GM21786 (cell line): ENCODE results near the gene SMPD4.
"Not testable (repeated sequence)": the region's sequence is repeated elsewhere in the genome, so short reads cannot be mapped to it uniquely, and the experiment has no call there.

ENCODE experiments used
- ATAC-seq: cut with Tn5 transposase; IDR thresholded peaks from one replicate; pipeline ENCODE4 v1.9.1; 2021; ENCODE audit not compliant: unreplicated experiment

SMPD4 gene, protein sequence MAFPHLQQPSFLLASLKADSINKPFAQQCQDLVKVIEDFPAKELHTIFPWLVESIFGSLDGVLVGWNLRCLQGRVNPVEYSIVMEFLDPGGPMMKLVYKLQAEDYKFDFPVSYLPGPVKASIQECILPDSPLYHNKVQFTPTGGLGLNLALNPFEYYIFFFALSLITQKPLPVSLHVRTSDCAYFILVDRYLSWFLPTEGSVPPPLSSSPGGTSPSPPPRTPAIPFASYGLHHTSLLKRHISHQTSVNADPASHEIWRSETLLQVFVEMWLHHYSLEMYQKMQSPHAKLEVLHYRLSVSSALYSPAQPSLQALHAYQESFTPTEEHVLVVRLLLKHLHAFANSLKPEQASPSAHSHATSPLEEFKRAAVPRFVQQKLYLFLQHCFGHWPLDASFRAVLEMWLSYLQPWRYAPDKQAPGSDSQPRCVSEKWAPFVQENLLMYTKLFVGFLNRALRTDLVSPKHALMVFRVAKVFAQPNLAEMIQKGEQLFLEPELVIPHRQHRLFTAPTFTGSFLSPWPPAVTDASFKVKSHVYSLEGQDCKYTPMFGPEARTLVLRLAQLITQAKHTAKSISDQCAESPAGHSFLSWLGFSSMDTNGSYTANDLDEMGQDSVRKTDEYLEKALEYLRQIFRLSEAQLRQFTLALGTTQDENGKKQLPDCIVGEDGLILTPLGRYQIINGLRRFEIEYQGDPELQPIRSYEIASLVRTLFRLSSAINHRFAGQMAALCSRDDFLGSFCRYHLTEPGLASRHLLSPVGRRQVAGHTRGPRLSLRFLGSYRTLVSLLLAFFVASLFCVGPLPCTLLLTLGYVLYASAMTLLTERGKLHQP

DNA sequence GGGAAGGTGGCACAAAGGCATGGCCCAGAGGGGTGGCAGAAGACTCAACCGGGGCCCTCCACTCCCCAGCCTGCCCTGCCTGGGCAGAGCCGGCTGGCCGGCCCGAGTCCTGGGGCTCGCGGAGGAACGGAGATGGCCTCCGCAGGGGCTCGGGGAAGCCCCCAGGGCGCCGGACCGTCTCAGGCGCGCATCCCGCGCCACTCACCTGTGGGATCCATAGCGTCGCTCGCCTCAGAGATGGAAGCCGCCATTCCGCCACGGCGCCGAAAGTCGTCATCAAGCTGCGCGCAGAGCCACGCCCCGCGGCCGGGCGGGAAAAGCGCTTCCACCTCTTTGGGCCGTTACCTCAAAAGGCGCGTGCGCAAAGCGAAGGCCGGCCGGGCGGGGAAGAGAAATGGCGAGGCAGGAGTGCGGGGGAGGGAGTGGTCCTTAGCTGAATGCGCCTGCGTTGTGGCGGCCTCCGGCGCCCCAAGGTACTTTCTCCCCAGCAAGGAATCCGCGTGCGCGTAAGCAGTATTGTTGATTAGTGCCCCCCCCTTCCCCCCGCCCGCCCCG is at the start of gene SMPD4:
SMPD4 (minus strand) TSS at position 278 of the 555 bp plus-strand sequence. CDS start 5,010 bp downstream, outside the sequence.
- peak; percentile 56 for ATAC-seq

DNA sequence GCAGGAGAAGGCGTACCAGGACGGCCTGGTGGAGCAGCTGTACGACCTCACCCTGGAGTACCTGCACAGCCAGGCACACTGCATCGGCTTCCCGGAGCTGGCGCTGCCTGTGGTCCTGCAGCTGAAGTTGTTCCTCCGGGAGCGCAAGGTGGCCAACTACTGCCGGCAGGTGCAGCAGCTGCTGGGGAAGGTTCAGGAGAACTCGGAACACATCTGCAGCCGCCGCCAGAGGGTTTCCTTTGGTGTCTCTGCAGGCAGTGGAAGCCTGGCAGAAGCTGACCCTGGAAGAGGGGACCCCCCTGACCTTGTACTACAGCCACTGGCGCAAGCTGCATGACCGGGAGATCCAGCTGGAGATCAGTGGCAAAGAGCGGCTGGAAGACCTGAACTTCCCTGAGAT is 49.5 kb upstream of the SMPD4 start:
- ATAC-seq, result not testable (repeated sequence)

DNA sequence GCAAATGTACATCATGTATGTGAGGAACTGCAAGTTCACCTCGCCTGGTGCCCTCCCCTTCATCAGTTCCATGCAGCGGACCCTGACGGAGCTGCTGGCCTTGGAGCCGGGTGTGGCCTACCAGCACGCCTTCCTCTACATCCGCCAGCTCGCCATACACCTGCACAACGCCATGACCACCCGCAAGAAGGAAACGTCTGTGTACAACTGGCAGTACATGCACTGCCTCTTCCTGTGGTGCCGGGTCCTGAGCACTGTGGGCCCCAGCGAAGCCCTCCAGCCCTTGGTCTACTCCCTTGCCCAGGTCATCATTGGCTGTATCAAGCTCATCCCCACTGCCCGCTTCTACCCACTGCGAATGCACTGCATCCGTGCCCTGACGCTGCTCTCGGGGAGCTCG is 49.0 kb upstream of the SMPD4 start:
- not testable (repeated sequence) for ATAC-seq

DNA sequence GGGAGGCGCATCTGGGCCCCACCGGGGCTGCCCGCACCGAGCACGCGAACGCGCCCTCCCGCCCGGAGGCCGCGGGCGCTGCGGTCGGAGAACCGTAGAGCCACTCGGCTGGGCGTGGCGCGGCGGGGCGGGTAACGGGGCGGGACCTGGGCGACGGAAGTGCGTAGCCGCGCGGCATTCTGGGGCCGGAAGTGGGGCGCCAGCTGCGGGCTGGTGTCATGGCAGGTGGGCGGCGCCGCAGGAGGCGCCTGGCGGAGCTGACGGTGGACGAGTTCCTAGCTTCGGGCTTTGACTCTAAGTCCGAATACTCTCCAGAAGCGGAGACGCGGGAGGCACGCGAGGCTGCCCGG is 47.7 kb upstream of the SMPD4 start:
- ATAC-seq, result not testable (repeated sequence)

DNA sequence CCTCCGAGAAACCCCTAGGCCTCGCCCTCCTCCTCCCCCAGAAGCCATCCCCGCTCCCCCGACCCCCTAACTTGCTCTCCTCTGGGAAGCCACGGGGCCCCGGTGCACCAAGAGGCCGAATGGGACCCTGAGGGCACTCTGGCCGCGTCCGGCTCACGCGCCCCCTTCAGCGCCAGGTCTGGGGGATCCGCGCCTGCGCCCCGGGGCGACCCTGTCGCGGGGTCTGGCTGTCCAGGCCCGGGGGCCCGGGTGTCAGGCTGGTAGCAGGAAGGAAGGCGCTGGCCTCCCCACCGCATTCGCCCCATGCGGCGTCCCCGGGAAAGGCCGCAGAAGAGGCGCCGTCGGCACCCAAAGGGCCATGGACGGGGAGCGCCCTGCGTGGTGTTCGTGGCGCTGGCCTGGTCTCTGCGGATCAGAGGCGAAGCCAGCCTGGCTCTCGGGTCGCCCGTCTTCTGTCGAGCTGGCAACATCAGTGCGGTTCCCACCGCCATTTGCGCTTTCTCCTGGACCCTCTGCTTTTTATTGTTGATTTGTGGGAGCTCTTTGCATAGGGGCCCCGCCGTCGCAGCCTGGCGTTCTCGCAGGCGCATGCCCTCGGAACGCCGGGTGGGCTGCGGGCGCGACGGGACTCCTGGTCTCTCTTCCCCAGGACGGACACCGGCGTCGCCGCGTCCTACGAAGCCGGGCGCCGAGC is 47.2 kb upstream of the SMPD4 start:
- not testable (repeated sequence) for ATAC-seq

DNA sequence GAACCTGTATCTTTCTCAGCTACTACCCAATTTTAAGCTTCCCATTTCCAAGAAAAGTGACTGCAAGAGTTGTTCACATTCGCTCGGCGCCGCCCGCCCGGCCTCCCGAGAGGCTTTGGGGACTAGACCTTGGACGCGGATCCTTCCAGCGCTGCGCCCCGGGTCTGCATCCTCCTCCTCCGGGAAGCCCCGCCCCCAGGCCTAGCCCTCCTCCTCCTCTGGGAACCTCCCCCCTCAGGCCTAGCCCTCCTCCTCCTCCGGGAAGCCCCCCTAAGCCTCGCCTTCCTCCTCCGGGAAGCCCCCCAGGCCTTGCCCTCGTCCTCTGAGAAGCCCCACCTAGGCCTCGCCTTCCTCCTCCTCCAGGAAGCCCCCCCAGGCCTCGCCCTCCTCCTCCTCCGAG is 46.6 kb upstream of the SMPD4 start:
- ATAC-seq, result not testable (repeated sequence)

DNA sequence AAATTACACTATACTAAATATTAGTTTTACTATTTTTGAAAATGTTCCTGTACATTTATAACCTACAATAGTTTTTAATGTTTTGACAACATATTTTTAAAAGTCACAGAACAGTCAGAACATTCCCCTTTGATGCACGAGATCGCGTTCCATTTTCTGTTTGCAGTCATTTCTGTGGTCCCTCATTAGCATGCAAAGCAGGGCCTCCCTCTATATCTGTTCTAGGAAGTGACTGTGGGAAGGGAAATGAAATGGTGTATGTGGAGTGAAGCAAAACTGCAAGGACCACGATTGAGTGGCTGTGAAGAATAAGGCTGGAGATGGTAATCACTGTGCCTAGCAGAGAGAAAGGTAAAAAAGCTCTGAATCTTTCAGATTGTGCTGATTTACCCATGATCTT is 41.1 kb upstream of the SMPD4 start:
- ATAC-seq, result not testable (repeated sequence)

DNA sequence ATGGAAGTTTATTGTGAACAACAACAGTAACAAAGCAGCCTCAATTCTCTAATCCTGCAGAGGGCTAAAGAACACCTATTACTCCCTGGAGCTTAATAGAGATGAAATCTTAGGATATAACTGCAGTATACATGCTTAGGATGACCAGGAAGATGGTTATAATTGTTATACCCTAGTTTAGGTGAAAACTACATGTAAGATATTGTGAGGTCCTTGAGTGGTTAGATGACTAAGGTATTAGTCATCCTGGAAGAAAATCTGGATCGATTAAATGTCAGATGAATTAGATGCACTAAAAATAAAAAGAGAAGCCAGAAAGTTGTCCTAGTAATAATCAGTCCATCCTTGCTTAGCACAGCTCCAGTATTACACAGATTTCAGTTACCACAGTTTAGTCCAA is 39.1 kb upstream of the SMPD4 start:
- not testable (repeated sequence) for ATAC-seq

DNA sequence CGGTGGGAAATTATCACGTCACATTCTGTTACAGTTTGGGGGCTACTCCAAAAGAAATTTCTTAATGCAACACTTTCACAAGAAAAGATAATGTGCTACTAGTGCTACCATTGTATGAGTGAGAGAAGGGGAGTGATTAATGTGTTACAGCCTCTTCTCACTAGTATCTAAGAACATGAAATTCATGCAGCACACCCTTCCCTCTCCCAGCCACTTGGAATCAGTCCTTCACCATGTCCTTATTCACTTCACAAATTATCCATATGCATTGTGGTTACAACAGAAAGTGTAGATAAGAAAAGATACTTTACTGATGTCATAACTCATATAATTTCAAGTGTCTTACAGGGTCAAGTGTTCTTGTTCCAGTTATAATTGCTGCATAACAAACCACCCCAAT is 37.7 kb upstream of the SMPD4 start:
- not testable (repeated sequence) for ATAC-seq

DNA sequence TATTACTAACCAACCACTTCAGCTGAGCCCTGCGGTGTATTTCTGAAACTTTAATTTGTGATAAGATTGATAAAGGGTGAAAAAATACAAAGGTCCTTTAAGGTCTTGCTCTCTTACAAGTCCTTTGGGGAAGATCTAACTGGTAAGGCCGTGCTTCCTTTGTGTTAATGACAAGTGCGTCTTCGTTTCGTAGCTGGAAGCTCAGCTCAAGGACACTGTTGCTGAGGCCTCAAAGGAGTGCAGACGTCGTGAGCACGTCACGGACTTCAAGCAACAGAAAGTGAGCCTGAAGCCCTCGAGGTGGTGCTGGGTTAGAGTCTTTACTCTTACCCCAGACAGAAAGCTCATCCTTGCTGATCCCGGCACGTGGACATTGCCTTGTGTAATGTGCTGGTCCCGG is 25.6 kb upstream of the SMPD4 start:
- ATAC-seq, result not testable (repeated sequence)

DNA sequence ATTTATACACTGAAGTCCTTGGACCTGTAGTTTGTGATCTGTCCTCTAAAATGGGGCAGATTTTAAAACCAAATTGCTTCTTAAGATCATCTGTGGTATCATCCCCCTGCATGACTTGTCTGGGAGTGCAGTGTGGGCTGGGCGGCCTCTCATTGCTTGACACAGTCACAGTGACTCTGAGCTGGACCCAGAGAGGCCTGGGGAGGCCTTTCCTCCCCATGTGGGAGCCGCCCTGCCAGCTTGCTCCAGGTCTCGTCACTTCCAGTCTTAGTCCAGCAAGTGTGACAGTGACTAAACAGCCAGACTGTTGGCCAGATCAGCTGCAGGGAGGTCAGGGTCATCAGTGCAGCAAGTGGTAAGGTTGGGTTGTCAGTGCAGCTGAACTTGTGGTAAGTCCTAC is 21.7 kb upstream of the SMPD4 start:
- not testable (repeated sequence) for ATAC-seq

DNA sequence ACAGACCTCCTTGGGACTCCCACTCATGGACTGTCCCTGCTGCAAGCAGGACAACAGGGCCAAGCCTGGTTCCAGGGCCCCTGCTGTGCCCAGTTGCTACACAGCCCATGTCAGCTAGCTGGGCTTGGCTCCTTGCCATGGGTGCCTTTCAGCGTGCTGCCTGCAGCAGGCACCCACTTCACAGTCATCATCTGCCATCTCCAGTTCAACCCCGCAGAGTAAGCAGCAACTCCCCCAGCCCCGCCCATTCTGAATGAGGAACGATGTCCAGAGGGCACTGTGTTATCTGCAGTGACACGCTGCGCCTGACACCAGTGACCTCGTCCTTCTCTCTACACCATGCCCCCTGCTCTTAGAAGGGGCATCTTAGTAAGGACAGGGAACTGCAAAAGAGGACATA is 21.1 kb upstream of the SMPD4 start:
- not testable (repeated sequence) for ATAC-seq

DNA sequence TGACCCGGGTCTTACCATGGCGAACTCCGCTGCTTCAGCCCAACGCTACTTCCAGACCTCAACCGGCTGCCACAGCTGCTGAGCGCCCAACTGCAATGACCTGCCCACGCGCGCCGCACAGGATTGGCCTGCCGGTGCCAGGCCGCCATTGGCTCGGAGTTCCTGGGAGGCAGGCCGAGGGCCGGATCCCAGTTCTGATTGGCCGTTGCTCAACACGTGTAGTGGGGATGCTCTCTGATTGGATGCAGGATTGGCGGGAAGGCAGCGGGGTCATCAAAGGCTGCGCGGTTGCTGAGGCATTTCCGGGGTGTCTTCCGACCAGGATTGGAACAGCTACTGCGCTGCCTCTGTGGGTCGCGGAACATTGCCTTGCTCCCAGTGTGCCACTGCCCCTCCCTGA is 16.9 kb upstream of the SMPD4 start, which contains the start of gene TUBA3E:
TUBA3E (minus strand) TSS at position 97 of the 400 bp plus-strand sequence; CDS start at position 18, 79 bp downstream.
- no peak for ATAC-seq

DNA sequence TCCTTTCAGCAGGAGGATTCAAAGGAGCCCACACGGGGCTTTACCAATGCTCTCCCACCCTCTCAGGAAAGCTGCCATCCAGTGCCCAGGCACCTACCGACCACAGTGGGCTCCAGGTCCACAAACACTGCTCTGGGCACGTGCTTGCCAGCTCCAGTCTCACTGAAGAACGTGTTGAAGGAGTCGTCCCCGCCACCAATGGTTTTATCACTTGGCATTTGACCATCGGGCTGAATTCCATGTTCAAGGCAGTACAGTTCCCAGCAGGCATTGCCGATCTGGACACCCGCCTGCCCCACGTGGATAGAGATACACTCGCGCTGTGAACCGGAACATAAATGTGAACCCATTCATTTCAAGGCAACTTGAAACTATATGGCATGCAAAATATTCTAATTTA is 14.7 kb upstream of the SMPD4 start:
- ATAC-seq, result not testable (repeated sequence)

DNA sequence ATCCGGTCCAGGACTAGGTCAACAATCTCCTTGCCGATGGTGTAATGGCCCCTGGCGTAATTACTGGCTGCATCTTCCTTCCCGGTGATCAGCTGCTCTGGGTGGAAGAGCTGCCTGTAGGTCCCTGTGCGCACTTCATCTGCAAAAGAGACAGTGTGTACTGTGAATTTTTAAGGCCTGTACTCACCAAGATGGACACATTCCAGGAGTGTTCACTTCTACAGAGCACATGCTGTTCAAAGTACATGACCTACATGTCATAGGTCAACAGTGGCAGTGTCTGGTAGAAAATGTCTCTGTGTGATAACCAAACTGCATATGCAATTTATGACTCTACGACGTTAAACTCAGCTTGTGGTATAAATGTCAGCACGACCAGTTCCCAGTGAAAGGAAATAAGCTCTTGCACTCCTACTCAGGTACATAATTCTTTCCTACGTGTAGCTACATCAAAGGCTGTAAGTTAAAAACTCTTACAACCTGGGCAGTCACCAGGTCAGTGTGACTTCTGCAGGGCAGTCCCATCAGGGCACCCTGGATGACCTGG is 13.8 kb upstream of the SMPD4 start:
- not testable (repeated sequence) for ATAC-seq

DNA sequence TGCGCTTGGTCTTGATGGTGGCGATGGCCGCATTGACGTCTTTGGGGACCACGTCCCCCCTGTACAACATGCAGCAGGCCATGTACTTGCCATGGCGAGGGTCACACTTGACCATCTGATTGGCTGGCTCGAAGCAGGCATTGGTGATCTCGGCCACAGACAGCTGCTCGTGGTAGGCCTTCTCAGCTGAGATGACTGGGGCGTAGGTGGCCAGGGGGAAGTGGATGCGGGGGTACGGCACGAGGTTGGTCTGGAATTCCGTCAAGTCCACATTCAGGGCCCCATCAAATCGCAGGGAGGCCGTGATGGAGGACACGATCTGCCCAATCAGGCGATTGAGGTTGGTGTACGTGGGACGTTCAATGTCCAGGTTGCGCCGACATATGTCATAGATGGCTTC is 12.4 kb upstream of the SMPD4 start:
- ATAC-seq, result not testable (repeated sequence)

DNA sequence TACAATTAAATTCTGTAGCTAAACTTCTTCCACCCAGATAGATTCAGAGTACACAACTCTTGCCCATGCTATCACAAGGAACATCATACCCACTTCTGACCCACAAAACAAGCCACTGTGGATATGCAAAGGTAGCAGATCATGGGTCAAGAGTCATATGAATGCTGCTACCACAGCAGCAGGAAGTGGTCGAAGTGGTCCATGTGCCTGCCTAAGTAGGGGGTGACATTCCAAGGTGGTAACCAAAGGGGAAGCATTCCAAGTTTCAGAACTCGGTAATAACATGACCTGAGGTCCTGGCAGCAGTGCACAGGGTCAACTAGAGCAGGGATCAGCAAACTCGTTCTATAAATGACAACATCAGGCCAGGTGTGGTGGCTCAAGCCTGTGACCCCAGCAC is 11.0 kb upstream of the SMPD4 start:
- ATAC-seq, result not testable (repeated sequence)

DNA sequence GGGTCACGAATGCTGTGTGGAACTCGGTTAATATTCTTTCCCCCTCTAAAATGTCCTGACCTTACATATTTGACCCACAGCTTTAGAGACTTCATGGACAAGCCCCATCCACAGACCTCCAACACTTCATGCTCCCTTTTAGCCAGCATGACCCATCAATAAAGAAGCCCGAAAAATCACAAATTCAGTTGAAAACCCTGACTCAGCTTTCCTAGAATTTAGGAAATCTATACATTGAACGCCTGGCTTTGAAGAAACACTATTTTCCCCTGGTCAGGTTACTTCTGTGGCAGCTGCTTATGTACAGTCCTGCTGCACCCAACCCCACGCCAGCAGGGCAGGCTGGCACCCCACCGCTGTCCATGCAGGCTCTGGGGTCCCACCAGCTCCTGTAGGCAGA is 9.9 kb upstream of the SMPD4 start:
- ATAC-seq, result not testable (repeated sequence)

DNA sequence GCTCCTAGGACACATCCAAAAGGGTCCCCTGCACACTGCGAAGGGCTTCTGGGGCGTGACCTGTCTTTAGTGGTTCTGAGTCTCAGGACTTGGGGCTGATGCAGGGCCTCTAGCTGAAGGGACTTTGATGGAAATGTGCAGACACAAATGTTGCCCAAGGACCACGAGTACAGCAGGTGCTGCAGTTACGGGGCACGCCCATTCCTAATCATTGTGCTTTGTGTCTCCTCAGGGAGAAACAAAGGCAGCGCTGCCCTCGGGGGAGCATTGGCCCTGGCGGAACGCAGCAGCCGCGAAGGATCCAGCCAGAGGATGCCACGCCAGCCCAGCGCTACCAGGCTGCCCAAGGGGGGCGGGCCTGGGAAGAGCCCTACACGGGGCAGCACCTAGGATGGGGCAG is 8.8 kb upstream of the SMPD4 start:
- ATAC-seq, result no peak

DNA sequence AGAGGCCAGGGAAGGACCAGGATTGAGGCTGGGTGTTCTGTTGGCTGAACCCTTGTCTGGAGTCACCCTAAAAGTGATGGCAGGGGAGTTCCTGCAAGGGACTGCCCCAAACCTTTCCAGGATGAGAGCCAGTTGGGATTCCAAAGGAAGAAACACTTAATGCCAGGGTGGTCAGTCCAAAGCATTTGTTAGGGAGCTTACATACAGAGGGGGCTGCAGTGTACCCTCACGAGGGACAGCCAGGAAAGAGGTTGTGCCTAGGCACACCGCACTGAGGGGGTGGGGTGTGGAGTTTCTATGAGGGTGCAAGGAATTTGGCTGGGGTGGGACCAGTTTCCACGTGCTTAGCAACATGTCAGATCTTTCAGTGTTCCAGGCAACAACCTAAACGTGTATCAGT is 7.6 kb upstream of the SMPD4 start:
- ATAC-seq, result not testable (repeated sequence)
